BJ (cell line): ENCODE data around the gene FMN2. TPM values are rescaled to one million over a fixed set of nuclear protein-coding genes. Genes with fewer than 3 reads are reported as not detected.

Experiments
- CTCF ChIA-PET: fragments of 350-600 bp; formaldehyde crosslinking; extraction: SDS; loops from one replicate; lab custom pipeline; 2021; ENCODE audit warnings: antibody characterized with exemption, inconsistent platforms; lab: Yijun Ruan, JAX
- POLR2A ChIA-PET: fragments of 300-600 bp; sonication (Branson Sonifier 250); formaldehyde crosslinking; extraction: SDS; loops from one replicate; lab custom pipeline; 2021; ENCODE audit warnings: antibody characterized with exemption; lab: Charles Lee
- DNase-seq: peaks from one replicate; pipeline ENCODE4 v3.0.0-alpha.2; 2011; ENCODE audit warnings: low read depth
- H3K27me3 ChIP-seq: 2 replicates; pipeline ENCODE4 v1.6.0; 2011; ENCODE audit warnings: low read length; ENCODE audit not compliant: control insufficient read depth, insufficient read depth
- H3K36me3 ChIP-seq: 2 replicates; pipeline ENCODE4 v1.5.1; 2011; ENCODE audit warnings: low read length; ENCODE audit not compliant: control insufficient read depth, insufficient read depth
- H3K4me3 ChIP-seq: 2 replicates; pipeline ENCODE4 v1.5.1; 2011; ENCODE audit warnings: low read depth, mild to moderate bottlenecking, control low read depth, low read length
- polyA plus RNA-seq: library from polyadenylated mRNA; depleted of rRNA; stranded (reverse); fragments of >200 nt; gene quantifications from 2 replicates; pipeline ENCODE4 v1.2.3, GENCODE V29; 2011
- TF ChIP-seq, protein P1 (sequence below): IDR thresholded peaks from 2 replicates; pipeline ENCODE4 v1.5.1; 2011; ENCODE audit warnings: low read depth, mild to moderate bottlenecking, control low read depth, inconsistent platforms, low read length, moderate library complexity; ENCODE audit not compliant: insufficient read depth

The FMN2 gene
- polyA plus RNA-seq, 1 experiment = 14.6 TPM

DNA sequence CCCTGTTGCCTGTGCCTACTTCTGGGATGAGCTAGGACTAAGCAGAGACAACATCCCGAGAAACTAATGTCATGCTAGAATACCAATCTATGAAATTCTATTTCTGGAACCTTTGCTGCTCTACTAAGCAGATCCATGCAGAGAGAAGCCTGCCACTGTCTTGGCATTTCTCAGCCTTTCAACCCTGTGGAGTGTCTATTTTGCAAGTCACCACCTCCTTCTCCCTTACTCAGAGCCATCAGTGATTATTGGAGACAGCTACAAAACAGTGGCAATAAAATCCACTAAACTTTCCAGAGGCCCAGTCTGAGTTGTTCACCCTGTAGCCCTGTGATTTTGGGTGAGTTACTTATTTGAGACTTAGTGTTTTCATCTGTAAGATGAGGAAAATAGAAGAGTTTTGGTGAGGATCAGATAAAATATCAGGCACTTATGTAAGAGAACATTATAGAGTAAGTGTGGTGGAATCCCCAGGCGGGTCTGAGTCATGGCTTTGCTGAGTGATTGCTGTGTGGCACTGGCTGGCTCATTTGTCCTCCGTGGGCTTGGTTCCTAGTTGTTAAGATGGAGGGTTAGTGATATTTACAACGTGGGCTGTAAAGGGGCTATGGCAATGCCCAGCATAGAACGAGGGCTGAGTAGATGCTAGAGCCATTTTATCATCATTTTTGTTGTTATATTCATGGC is 61.1 kb downstream of the FMN2 start:
- TF ChIP-seq, protein P1, sequence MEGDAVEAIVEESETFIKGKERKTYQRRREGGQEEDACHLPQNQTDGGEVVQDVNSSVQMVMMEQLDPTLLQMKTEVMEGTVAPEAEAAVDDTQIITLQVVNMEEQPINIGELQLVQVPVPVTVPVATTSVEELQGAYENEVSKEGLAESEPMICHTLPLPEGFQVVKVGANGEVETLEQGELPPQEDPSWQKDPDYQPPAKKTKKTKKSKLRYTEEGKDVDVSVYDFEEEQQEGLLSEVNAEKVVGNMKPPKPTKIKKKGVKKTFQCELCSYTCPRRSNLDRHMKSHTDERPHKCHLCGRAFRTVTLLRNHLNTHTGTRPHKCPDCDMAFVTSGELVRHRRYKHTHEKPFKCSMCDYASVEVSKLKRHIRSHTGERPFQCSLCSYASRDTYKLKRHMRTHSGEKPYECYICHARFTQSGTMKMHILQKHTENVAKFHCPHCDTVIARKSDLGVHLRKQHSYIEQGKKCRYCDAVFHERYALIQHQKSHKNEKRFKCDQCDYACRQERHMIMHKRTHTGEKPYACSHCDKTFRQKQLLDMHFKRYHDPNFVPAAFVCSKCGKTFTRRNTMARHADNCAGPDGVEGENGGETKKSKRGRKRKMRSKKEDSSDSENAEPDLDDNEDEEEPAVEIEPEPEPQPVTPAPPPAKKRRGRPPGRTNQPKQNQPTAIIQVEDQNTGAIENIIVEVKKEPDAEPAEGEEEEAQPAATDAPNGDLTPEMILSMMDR = no peak
- H3K36me3 ChIP-seq = no peaks in the 10 kb centered on the region
- CTCF ChIA-PET = interaction anchor here (1.2 to 4.6 kb wide), 4 partner anchors 14 to 539 kb away, joined by 3 to 45 read pairs (median 15); partner anchors contain the start of gene FMN2
- POLR2A ChIA-PET = interaction anchor here (0.8 kb wide), 1 partner anchor 62 kb away, joined by 3 read pairs; no protein-coding TSS in a partner anchor
- no peaks in the 10 kb centered on the region for H3K27me3 ChIP-seq
- no peak overlapping the region for H3K4me3 ChIP-seq
- DNase-seq = no peak

DNA sequence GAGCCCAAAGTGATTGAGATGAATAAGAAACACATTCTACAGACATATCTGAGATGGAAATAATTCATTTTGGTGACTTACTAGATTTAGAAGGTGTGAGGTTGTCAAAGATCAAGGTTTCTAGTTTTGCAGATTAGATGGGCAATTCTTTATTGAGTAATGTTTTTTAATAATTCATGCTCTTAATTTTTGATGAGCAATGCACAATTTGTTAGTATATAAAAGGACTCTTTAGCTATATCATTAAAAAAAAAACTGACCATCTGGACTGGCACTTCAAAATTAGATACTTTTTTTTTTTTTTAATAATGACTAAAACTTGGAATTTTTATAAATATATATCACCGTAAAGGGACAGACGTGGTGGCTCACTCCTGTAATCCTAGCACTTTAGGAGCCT is 63.9 kb downstream of the FMN2 start:
- Histone ChIP-seq H3K27me3 (no peaks in the 10 kb centered on the region), H3K36me3 (no peaks in the 10 kb centered on the region), H3K4me3 (no peak overlapping the region)
- TF ChIP-seq, protein P1 = no peak
- CTCF ChIA-PET = interaction anchor here (0.8 kb wide), 2 partner anchors 12 to 34 kb away, joined by 3 read pairs; no protein-coding TSS in a partner anchor
- DNase-seq = no peak
- POLR2A ChIA-PET = no interaction called here

DNA sequence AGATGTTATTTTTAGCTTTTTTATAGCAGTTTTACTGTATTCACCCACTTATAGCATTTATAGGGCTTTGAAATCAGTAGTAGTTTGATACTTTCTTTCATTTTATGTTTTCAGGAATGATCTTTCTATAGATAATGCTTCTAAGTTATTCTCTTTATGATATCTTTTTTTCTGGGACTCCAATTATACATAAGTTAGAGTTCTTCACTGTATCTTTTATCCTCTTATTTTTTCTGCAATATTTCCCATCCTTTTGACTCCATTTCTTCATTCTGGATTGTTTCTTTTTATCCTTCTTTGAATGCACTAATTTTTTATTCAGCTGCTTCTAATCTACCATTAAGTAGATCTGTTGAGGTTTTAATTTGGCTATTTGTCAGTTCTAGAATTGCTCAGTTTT is 73.1 kb downstream of the FMN2 start:
- no peaks in the 10 kb centered on the region for H3K27me3 ChIP-seq
- H3K36me3 ChIP-seq = no peaks in the 10 kb centered on the region; the same call in 1 of the 2 replicates
- no peak for DNase-seq
- TF ChIP-seq, protein P1 = no peak
- ChIA-PET POLR2A (no interaction called here), CTCF (interaction anchor here (0.5 kb wide), 1 partner anchor 1656 kb away, joined by 3 read pairs; no protein-coding TSS in a partner anchor)
- no peak overlapping the region for H3K4me3 ChIP-seq

DNA sequence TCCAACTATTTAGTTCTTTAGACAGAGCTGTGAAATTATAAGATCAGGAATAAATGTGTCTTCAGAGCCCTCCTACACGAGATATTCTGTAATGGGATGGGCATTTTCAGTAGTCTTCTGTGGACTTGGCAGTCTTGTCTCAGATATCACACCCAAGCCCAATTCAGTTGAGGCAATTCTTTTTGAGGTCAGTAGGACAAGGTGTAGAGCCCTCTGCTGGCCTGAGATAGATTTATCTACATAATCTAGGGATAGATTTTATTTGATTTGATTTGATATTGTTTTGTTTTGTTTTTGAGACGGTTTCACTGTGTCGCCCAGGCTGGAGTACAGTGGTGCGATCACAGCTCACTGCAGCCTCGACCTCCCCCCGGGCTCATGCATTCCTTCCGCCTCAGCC is 77.5 kb downstream of the FMN2 start:
- Histone ChIP-seq H3K4me3 (no peak overlapping the region), H3K27me3 (no peaks in the 10 kb centered on the region), H3K36me3 (no peaks in the 10 kb centered on the region; the same call in 1 of the 2 replicates)
- CTCF ChIA-PET = interaction anchor here (1.2 to 4.1 kb wide), 5 partner anchors 10 to 141 kb away, joined by 3 to 21 read pairs (median 5); partner anchors contain the start of gene FMN2
- no peak for DNase-seq
- POLR2A ChIA-PET = no interaction called here
- TF ChIP-seq, protein P1 = peak; percentile 26

DNA sequence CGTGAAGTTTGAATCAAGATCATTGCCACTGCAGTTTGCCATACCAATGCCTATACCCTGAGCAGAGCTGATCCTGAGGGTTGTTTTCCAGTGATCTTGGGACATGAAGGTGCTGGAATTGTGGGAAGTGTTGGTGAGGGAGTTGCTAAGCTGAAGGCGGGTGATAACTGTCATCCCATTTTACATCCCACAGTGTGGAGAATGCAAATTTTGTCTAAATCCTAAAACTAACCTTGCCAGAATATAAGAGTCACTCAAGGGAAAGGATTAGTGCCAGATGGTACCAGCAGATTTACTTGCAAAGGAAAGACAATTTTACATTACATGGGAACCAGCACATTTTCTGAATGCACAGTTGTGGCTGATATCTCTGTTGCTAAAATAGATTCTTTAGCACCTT is 78.6 kb downstream of the FMN2 start:
- H3K4me3 ChIP-seq = no peak overlapping the region
- no peaks in the 10 kb centered on the region for H3K27me3 ChIP-seq
- no peaks in the 10 kb centered on the region; the same call in 1 of the 2 replicates for H3K36me3 ChIP-seq
- ChIA-PET POLR2A (no interaction called here), CTCF (interaction anchor here (1.2 to 4.1 kb wide), 5 partner anchors 21 to 142 kb away, joined by 3 to 21 read pairs (median 5); partner anchors contain the start of gene FMN2)
- DNase-seq = no peak
- TF ChIP-seq, protein P1 = no peak
